HepG2 (cell line): ENCODE measurements around the gene HDAC3. TPM values are rescaled to one million over a fixed set of nuclear protein-coding genes. Genes with fewer than 3 reads are reported as not detected.
A peak's percentile ranks its signal among the peaks of the same experiment; 100 is the strongest.

ENCODE experiments used
- ATAC-seq: fragments of 200-7000 bp; cut with Tn5 transposase; 3 replicates; pipeline ENCODE4 v1.9.1; 2020; ENCODE audit warnings: mild to moderate bottlenecking, moderate library complexity
- BruUV-seq: library from RNA; stranded (reverse); fragments of 400-500 nt; replicated peaks from 2 replicates; lab custom pipeline; 2021; lab: Mats Ljungman, UMichigan
- CTCF ChIA-PET: fragments of 300-600 bp; formaldehyde crosslinking; extraction: SDS; loops from one replicate; lab custom pipeline; 2021; ENCODE audit warnings: low total read pairs, inconsistent platforms, low intra/inter-chr PET ratio; lab: Yijun Ruan, JAX
- POLR2A ChIA-PET: fragments of 350-600 bp; sonication (Branson Sonifier 250); formaldehyde crosslinking; loops from one replicate; lab custom pipeline; 2020; ENCODE audit warnings: antibody characterized with exemption, inconsistent platforms; lab: Yijun Ruan, JAX
- DNase-seq: peaks from one replicate; pipeline ENCODE4 v3.0.0-alpha.2; 2015; ENCODE audit warnings: low spot score
- FAIRE-seq: peaks from 3 replicates; lab custom pipeline; 2011; peaks lifted over from hg19 to GRCh38; lab: Jason Lieb, UNC
- H2AFZ ChIP-seq: one replicate; pipeline ENCODE4 v1.6.1; 2011; ENCODE audit warnings: low read length, inconsistent platforms
- H3K27ac ChIP-seq: fragments of 300-600 bp; 3 replicates; pipeline ENCODE4 v1.8.0; 2011; ENCODE audit warnings: mixed run types, mild to moderate bottlenecking, mixed read lengths, low read length, inconsistent platforms; ENCODE audit not compliant: insufficient read depth; ENCODE audit errors: extremely low read length
- H3K27me3 ChIP-seq, 2 experiments: fragments of 200-600 bp in 1 of 2; 2 replicates in 1 of 2; 3 replicates in 1 of 2; pipeline versions ENCODE4 v1.6.0 to v1.8.0; 2011; ENCODE audit warnings: low read length in 2 of 2, mild to moderate bottlenecking in 2 of 2, moderate library complexity in 2 of 2, inconsistent platforms in 1 of 2; ENCODE audit not compliant: insufficient read depth in 2 of 2, control insufficient read depth in 1 of 2
- H3K36me3 ChIP-seq, 2 experiments: fragments of 200-600 bp in 1 of 2; replicated peaks in 1 of 2; 2 replicates in 1 of 2; 3 replicates in 1 of 2; pipeline versions ENCODE4 v1.5.1 to v1.8.0; 2011; ENCODE audit warnings: low read length in 2 of 2, inconsistent platforms in 1 of 2; ENCODE audit not compliant: insufficient read depth in 2 of 2, control insufficient read depth in 1 of 2
- H3K4me1 ChIP-seq: 2 replicates; pipeline ENCODE4 v1.5.1; 2012; ENCODE audit warnings: low read length, inconsistent platforms; ENCODE audit not compliant: insufficient read depth
- H3K4me2 ChIP-seq: 2 replicates; pipeline ENCODE4 v1.6.0; 2011; ENCODE audit warnings: low read depth, low read length, inconsistent platforms
- H3K4me3 ChIP-seq, 3 experiments: fragments of 200-600 bp in 1 of 3; sonication (generic), shearing (Covaris generic) in 1 of 3; replicated peaks in 1 of 3; 2 replicates each; pipeline ENCODE4 v1.5.1; 2011 to 2016; ENCODE audit warnings: low read length in 3 of 3, inconsistent platforms in 2 of 3, low read depth in 2 of 3, mild to moderate bottlenecking in 2 of 3, control low read depth in 1 of 3, mixed read lengths in 1 of 3; ENCODE audit not compliant: insufficient read depth in 1 of 3
- H3K79me2 ChIP-seq: one replicate; pipeline ENCODE4 v1.6.1; 2011; ENCODE audit warnings: low read length, inconsistent platforms; ENCODE audit not compliant: insufficient read depth
- H3K9ac ChIP-seq: 2 replicates; pipeline ENCODE4 v1.6.0; 2011; ENCODE audit warnings: mild to moderate bottlenecking, low read depth, low read length, inconsistent platforms; ENCODE audit not compliant: insufficient read depth
- H3K9me3 ChIP-seq: 2 replicates; pipeline ENCODE4 v1.5.1; 2012; ENCODE audit warnings: mild to moderate bottlenecking, low read length
- H4K20me1 ChIP-seq: 2 replicates; pipeline ENCODE4 v1.6.0; 2011; ENCODE audit warnings: inconsistent platforms, mild to moderate bottlenecking, low read length, moderate library complexity; ENCODE audit not compliant: insufficient read depth
- CTCF ChIP-seq: sonication (generic); formaldehyde crosslinking; IDR thresholded peaks from 2 replicates; pipeline ENCODE4 v1.5.0; 2020; ENCODE audit warnings: mild to moderate bottlenecking, missing genetic modification reagents, moderate library complexity
- IKZF1 ChIP-seq: fragments of 450-650 bp; IDR thresholded peaks from 2 replicates; pipeline ENCODE4 v1.7.1; 2016
- STAG1 ChIP-seq: sonication (generic); formaldehyde crosslinking; IDR thresholded peaks from 2 replicates; pipeline ENCODE4 v1.4.0; 2020; ENCODE audit warnings: missing genetic modification reagents
- UBTF ChIP-seq: sonication (generic); formaldehyde crosslinking; IDR thresholded peaks from 2 replicates; pipeline ENCODE4 v1.4.0; 2020; ENCODE audit warnings: mild to moderate bottlenecking, missing genetic modification reagents
- ZFP62 ChIP-seq: sonication (generic); formaldehyde crosslinking; IDR thresholded peaks from 2 replicates; pipeline ENCODE4 v1.4.0; 2020; ENCODE audit warnings: missing genetic modification reagents
- ZNF101 ChIP-seq: sonication (generic); formaldehyde crosslinking; IDR thresholded peaks from 2 replicates; pipeline ENCODE4 v1.4.0; 2020; ENCODE audit warnings: mild to moderate bottlenecking, low read depth, missing genetic modification reagents, borderline replicate concordance
- ZNF263 ChIP-seq: sonication (generic); formaldehyde crosslinking; IDR thresholded peaks from 2 replicates; pipeline ENCODE4 v1.4.0; 2020; ENCODE audit warnings: missing genetic modification reagents
- ZNF687 ChIP-seq: sonication (generic); formaldehyde crosslinking; IDR thresholded peaks from 2 replicates; pipeline ENCODE4 v1.5.1; 2020; ENCODE audit warnings: mild to moderate bottlenecking, missing genetic modification reagents, moderate library complexity
- WGBS: methylation state at CpG from one replicate; pipeline ENCODE4 v1.1.6; 2017; ENCODE audit warnings: low lambda C conversion rate; 5-methylcytosine and 5-hydroxymethylcytosine counted together
- in situ Hi-C: cut with HindIII; loops from 2 replicates; pipeline ENCODE4 v1.10.0; 2017; ENCODE audit warnings: low pct_unique_long_range_greater_than_20kb; ENCODE audit not compliant: extremely low pct_ligation_motif_present
- intact Hi-C: fragments of 100-400 bp; cut with micrococcal nuclease; formaldehyde crosslinking; loops from one replicate; pipeline ENCODE4 v1.10.0; 2022; ENCODE audit not compliant: unreplicated experiment
- polyA plus RNA-seq, 8 experiments: library from polyadenylated mRNA; depleted of rRNA in 3 of 8; stranded (reverse) in 7 of 8; unstranded in 1 of 8; fragments of >200 nt; fragmentation: Illumina TruSeq in 4 of 8; extraction: Trizol in 4 of 8; gene quantifications; 2 replicates each; pipeline versions ENCODE4 v1.2.1 to v1.2.3, GENCODE V29; 2011 to 2016; ENCODE audit warnings: low read depth in 4 of 8, missing spikeins in 1 of 8, mixed read lengths in 1 of 8; ENCODE audit not compliant: insufficient read depth in 1 of 8
- total RNA-seq, 5 experiments: library from RNA; depleted of rRNA; stranded (reverse); fragments of >200 nt; fragmentation: Illumina TruSeq; extraction: Trizol; gene quantifications; 2 replicates each; pipeline ENCODE4 v1.2.3, GENCODE V29; 2016; ENCODE audit warnings: low read depth in 1 of 5

HDAC3 gene
- total and polyA plus RNA-seq, 2 of the 13 experiments (the other 11 are each of a cell fraction or from before 2014, with no cell fraction given), result 84.0 to 94.1 TPM

GRCh38 chr5:141662028-141662427, 25.4 kb upstream of the HDAC3 start:
- no peak overlapping the region for H3K27ac ChIP-seq
- H3K4me3 ChIP-seq, result no peak overlapping the region
- no peaks in the 10 kb centered on the region for H3K36me3 ChIP-seq
- H3K27me3 ChIP-seq, result 0 out of 5 replicates have a peak, but pooled peaks cover 0 to 5% of the 10 kb centered on the region in 2 experiments
- no peaks in the 10 kb centered on the region for H3K9me3 ChIP-seq
- FAIRE-seq (no peak), ATAC-seq (peak; percentile 73), DNase-seq (no peak)
- 33% methylated on average over 11 of the region's 17 CpGs for WGBS
- no peaks in the 10 kb centered on the region for H4K20me1 ChIP-seq
- in situ Hi-C loops (no loop called here), intact Hi-C loops (loop anchor here (10.0 kb wide), 1 partner anchor 483 kb away; no protein-coding TSS in a partner anchor)
- H2AFZ ChIP-seq, result no peak overlapping the region
- 0 out of 2 replicates have a peak, but pooled peaks cover 4% of the 10 kb centered on the region for H3K4me1 ChIP-seq
- no peaks in the 10 kb centered on the region for H3K79me2 ChIP-seq
- ChIA-PET POLR2A (no interaction called here), CTCF (no interaction called here)
- no peak overlapping the region for H3K4me2 ChIP-seq
- no TSS peak for BruUV-seq
- 0 out of 2 replicates have a peak, but pooled peaks have one; percentile 34 for TF ChIP-seq UBTF (CRISPR knock-in tag)
- no peak for TF ChIP-seq ZNF101 (CRISPR knock-in tag)
- TF ChIP-seq ZNF263 (CRISPR knock-in tag), result peak; percentile 81
- TF ChIP-seq ZNF687 (CRISPR knock-in tag), result peak; percentile 28
- peak; percentile 65 for TF ChIP-seq CTCF (CRISPR knock-in tag)
- TF ChIP-seq STAG1, result peak; percentile 41; the same call in 1 of the 2 replicates
- no peak for TF ChIP-seq IKZF1
- no peak for TF ChIP-seq ZFP62 (CRISPR knock-in tag)
- no peak overlapping the region for H3K9ac ChIP-seq
